ENCODE measurements around the gene SLC12A6.

The SLC12A6 gene

DNA sequence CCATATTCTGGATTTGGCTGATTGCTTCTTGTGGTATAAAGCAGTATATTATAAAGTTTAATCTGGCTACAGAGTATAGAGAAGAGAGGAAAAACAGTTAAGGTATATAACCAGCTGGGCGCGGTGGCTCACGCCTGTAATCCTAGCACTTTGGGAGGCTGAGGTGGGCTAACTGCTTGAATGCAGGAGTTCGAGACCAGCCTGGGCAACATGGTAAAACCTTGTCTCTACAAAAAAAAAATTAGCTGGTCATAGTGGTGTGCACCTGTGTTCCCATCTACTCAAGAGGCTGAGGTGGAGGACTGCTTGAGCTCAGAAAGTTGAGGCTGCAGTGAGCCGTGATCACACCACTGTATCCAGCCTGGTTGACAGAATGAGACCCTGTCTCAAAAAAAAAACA, 7.3 kb downstream of the SLC12A6 start:
- DNase-seq (ENCODE audit: low spot score): no peak

GRCh38 chr15:34329006-34329405, 8.6 kb downstream of the SLC12A6 start:
- DNase-seq (ENCODE audit: low spot score): no peak

- no peak for DNase-seq (ENCODE audit: low spot score)
Observed at GRCh38 chr15:34327906-34328305, 9.7 kb downstream of the SLC12A6 start.

DNA sequence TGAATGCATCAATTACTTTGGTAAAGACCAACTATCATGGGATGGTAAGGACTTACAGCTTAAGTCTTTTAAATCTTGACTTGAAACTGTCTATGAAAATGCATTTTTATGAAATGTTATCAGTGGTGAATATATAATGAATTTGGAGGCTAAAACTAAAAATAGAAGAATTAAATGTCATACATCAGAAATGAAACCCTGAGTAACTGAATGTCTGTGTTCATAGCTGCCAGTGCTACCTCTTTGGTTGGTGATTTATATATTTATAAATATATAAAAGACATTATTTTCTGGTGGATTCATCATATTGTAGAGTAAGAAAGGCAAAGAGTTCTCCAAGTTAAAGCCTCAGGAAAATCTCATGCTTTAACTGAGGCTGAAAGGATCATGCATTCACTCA, 12.2 kb downstream of the SLC12A6 start:
- no peak for DNase-seq (ENCODE audit: low spot score)

DNA sequence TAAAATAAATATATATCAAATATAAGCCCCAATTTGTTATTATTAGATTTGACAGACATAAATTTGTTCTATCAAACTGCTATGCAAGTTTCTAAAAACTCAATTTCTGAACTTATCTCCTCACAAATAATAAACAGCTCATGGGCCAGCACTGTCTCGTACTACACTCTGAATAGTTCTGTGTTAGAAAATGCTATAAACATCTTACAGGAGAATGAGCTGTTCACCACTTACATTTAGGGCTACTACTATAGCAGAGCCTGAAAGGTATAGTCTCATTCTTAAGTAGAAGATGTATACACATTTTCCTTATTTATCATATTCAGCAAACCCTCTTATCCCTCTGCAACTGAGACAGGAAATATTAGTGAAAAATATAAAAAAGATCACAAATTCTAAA, 12.6 kb downstream of the SLC12A6 start:
- no peak for DNase-seq (ENCODE audit: low spot score)

- DNase-seq (ENCODE audit: low spot score): no peak
Observed at GRCh38 chr15:34323217-34323616, 14.4 kb downstream of the SLC12A6 start.

DNA sequence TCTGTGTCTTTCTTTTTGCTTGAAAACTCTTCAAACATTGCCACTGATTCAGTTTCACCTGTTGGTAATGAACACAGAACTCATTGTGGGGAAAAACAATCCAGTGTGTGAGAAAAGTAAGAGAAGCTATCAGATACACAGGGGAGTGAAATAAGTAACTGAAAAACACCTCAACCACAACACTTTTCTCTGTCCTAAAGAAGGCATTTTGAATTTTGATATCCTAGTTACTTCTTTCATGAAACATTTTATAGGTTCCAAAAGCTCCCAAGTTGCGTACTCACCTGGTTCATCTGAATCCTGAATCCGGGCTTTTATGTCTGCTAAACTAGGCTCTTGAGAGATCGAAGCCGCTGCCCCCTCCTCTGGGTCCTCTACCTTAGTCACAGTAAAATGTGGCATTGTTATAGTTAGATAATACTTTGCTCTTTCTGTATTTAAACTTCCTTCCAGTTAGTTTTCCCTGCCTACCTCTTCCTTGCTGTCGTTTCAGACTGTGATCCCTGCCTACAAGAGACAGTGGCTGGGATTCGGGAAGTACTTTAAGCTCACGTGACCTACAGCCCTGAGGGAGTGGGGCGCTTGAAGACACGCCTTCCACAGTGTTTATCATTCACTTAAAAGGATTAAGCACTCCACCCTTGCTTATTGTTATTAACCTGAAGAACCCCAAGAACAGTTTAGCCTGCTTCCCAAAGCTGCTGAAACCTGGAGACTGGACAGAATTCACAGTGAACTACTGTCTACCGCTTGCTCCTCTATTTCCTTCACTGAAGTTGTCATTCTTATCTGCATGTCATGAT, 19.1 kb downstream of the SLC12A6 start:
- DNase-seq (ENCODE audit: low spot score): peak; percentile 66

DNA sequence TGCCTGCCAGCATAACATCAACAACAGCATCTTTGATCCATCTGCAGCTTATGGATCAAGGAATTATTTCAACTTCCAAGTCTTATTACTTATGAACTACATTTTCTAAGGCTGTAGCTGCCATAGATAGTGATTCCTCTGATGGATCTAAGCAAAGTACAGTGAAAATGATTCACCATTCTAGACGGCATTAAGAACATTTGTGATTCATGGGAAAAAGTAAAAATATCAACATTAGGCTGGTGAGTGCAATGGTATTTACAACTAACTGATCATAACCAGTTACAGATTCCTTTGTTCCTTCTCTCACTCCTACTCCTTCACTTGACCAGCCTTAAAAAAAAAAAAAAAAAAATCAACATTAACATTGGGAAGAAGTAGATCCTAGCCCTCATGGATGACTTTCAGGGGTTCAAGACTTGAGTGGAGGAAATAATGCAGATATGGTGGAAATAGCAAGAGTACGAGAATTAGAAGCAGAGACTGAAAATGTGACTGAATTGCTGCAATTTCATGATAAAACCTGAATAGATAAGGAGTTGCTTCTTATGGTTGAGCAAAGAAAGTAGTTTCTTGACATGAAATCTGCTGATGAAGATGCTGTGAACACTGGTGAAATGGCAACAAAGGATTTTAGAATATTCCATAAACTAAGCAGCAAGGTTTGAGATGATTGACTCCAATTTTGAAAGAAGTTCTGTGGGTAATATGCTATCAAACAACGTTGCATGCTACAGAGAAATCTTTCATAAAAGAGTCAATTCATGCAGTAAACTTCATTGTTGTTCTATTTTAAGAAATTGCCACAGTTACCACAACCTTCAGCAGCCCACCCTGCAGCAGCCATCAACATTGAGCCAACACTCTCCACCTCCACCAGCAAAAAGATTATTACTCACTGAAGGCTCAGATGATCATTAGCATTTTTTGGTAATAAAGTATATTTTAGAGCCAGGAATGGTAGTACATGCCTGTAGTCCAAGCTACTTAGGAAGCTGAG, 22.8 kb downstream of the SLC12A6 start:
- no peak for DNase-seq (ENCODE audit: low spot score)

- no peak for DNase-seq (ENCODE audit: low spot score)
Observed at GRCh38 chr15:34311563-34311962, 26.0 kb downstream of the SLC12A6 start.

- DNase-seq (ENCODE audit: low spot score): peak; percentile 23
Observed at GRCh38 chr15:34304613-34305012, 33.0 kb downstream of the SLC12A6 start.

GRCh38 chr15:34301058-34301457, 36.5 kb downstream of the SLC12A6 start:
- no peak for DNase-seq (ENCODE audit: low spot score)

- peak; percentile 19 for DNase-seq (ENCODE audit: low spot score)
Observed at GRCh38 chr15:34297059-34297458, 40.5 kb downstream of the SLC12A6 start.

DNA sequence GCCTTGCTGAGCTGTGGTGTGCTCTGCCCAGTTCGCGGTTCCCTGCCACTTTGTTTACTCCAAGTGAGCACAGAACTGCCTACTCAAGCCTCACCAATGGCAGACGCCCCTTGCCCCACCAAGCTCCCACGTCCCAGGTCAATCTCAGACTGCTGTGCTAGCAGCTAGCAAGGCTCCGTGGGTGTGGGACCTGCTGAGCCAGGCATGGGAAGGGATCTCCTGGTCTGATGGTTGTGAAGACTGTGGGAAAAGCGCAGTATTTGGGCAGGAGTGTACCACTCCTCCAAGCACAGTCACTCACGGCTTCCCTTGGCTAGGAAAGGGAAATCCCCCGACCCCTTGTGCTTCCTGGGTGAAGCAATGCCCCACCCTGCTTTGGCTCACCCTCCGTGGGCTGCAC, 45.0 kb downstream of the SLC12A6 start:
- no peak for DNase-seq (ENCODE audit: low spot score)

- no peak for DNase-seq (ENCODE audit: low spot score)
Observed at GRCh38 chr15:34284937-34285336, 52.6 kb downstream of the SLC12A6 start.

DNA sequence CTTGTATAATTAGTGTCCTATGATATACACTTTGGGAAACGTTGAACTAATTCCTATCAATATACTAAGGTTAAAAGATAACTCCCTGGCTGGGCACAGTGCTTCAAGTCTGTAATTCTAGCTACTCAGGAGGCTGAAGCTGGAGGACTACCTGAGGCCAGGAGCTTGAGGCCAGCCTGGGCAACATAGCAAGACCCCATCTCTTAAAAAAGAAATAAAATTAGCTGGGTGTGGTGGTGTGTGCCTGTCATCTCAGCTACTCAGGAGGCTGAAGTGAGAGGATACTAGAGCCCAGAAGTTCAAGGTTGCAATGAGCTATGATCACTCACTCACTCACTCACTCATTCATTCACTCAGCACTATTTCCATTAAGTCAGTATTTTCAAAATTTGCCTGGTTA, 55.2 kb downstream of the SLC12A6 start:
- no peak for DNase-seq (ENCODE audit: low spot score)

- no peak for DNase-seq (ENCODE audit: low spot score)
Observed at GRCh38 chr15:34280193-34280592, 57.4 kb downstream of the SLC12A6 start.

DNA sequence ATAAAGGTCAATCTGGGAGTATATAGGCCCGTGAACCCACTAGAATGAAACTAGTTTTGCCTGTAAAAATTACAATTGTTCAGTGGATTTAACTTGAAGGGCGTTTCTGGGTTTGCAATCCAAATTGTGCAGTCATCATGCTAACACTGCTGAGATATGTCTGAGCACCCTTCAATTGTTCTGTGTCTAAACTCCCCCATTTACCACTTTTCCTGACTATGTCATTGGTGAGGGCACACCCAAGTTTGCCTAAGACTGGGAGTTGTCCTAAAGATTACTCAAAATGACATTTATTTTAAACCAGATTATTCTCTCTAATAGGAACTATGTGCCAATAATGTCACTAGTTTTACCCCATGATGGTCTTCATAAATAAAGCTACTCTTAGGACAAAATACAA, 58.2 kb downstream of the SLC12A6 start:
- no peak for DNase-seq (ENCODE audit: low spot score)

- no peak for DNase-seq (ENCODE audit: low spot score)
Observed at GRCh38 chr15:34275721-34276120, 61.9 kb downstream of the SLC12A6 start.

- DNase-seq (ENCODE audit: low spot score): no peak
Observed at GRCh38 chr15:34275154-34275553, 62.4 kb downstream of the SLC12A6 start.

GRCh38 chr15:34271493-34271892, 66.1 kb downstream of the SLC12A6 start:
- DNase-seq (ENCODE audit: low spot score): peak; percentile 59

GRCh38 chr15:34266751-34267150, 70.8 kb downstream of the SLC12A6 start:
- no peak for DNase-seq (ENCODE audit: low spot score)

- DNase-seq (ENCODE audit: low spot score): no peak
Observed at GRCh38 chr15:34264076-34264475, 73.5 kb downstream of the SLC12A6 start.

GRCh38 chr15:34262362-34262761, 75.2 kb downstream of the SLC12A6 start:
- DNase-seq (ENCODE audit: low spot score): no peak
